SU-DHL-6 (cell line): ENCODE data around the gene C2CD2L.

Experiments
- H2AFZ ChIP-seq: fragments of 200-600 bp; sonication (generic); 2 replicates; pipeline ENCODE4 v1.6.1; 2014; ENCODE audit warnings: low read depth, mild to moderate bottlenecking, moderate library complexity, mixed read lengths, antibody characterized with exemption, low read length; ENCODE audit not compliant: severe bottlenecking
- H3F3A ChIP-seq: fragments of 200-600 bp; shearing (Covaris generic); 2 replicates; pipeline ENCODE4 v1.6.0; 2016; ENCODE audit warnings: antibody characterized with exemption, mild to moderate bottlenecking; ENCODE audit not compliant: insufficient read depth
- H3K27ac ChIP-seq: fragments of 200-600 bp; sonication (generic); 2 replicates; pipeline ENCODE4 v1.5.1; 2016; ENCODE audit warnings: low read depth, mild to moderate bottlenecking, low read length, moderate library complexity, mixed read lengths
- H3K27me3 ChIP-seq: fragments of 200-600 bp; sonication (generic), shearing (Covaris generic); 2 replicates; pipeline ENCODE4 v1.6.0; 2014; ENCODE audit warnings: mild to moderate bottlenecking, low read length
- H3K36me3 ChIP-seq: fragments of 200-600 bp; sonication (generic); 2 replicates; pipeline ENCODE4 v1.6.1; 2014; ENCODE audit warnings: mild to moderate bottlenecking, low read length, mixed read lengths
- H3K4me2 ChIP-seq: fragments of 300-600, 200-600 bp; shearing (Covaris generic), sonication (generic); 2 replicates; pipeline ENCODE4 v1.6.0; 2014; ENCODE audit warnings: low read length, low read depth, mild to moderate bottlenecking; ENCODE audit not compliant: poor library complexity, severe bottlenecking
- H3K4me3 ChIP-seq: fragments of 200-600 bp; sonication (generic); 2 replicates; pipeline ENCODE4 v1.5.1; 2014; ENCODE audit warnings: antibody characterized with exemption, low read length, mild to moderate bottlenecking, mixed read lengths; ENCODE audit not compliant: insufficient read depth, poor library complexity, severe bottlenecking
- H3K79me2 ChIP-seq: fragments of 200-600 bp; sonication (generic); 2 replicates; pipeline ENCODE4 v1.6.1; 2014; ENCODE audit warnings: mild to moderate bottlenecking, low read length, moderate library complexity; ENCODE audit not compliant: insufficient read depth
- H3K9ac ChIP-seq: fragments of 200-600 bp; sonication (generic); 2 replicates; pipeline ENCODE4 v1.7.0; 2014; ENCODE audit warnings: mild to moderate bottlenecking, low read length
- H3K9me2 ChIP-seq: fragments of 200-600 bp; sonication (generic); replicated peaks from 2 replicates; pipeline ENCODE4 v1.6.1; 2014; ENCODE audit warnings: low read length; ENCODE audit not compliant: insufficient read depth
- H3K9me3 ChIP-seq: fragments of 200-600 bp; sonication (generic); 2 replicates; pipeline ENCODE4 v1.6.1; 2014; ENCODE audit warnings: low read length, mixed read lengths; ENCODE audit not compliant: insufficient read depth
- H4K20me1 ChIP-seq: fragments of 200-600 bp; sonication (generic); 2 replicates; pipeline ENCODE4 v1.6.1; 2014; ENCODE audit warnings: low read depth, mild to moderate bottlenecking, antibody characterized with exemption, low read length, moderate library complexity, mixed read lengths
- CTCF ChIP-seq: fragments of 200-600 bp; sonication (generic); IDR thresholded peaks from one replicate; pipeline ENCODE4 v1.5.1; 2017; ENCODE audit warnings: antibody characterized with exemption, mild to moderate bottlenecking, low read length, moderate library complexity; ENCODE audit not compliant: insufficient read depth, poor library complexity, severe bottlenecking
- EZH2phosphoT487 ChIP-seq: fragments of 200-600 bp; sonication (generic), shearing (Covaris generic); conservative IDR thresholded peaks from 2 replicates; pipeline ENCODE4 v1.6.1; 2018; ENCODE audit warnings: mild to moderate bottlenecking, antibody characterized with exemption, low read length, moderate library complexity, mixed read lengths

C2CD2L gene

DNA sequence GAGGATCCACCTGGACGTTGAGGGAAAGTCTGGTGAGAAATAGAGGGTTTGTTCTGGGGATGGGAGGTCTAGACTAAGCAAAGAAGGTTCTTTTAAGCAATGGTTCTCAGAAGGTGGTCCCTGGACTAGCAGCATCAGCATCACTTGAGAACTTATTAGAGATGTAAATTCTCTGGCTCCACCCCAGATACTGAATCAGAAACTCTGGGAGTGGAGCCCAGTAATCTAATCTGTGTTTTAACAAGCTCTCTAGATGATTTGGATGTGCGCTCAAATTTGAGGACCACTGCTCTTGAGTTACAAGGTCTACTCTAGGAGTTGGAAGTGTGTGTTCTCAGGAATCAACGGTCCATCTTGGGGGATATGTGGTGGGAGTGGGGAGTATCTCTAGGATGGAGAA, 38.4 kb downstream of the C2CD2L start:
- no peak overlapping the region for H2AFZ ChIP-seq

GRCh38 chr11:119147604-119148333, 40.6 kb downstream of the C2CD2L start:
- no peak overlapping the region for H3K4me3 ChIP-seq

More for the DNA sequence above, 38.4 kb downstream of the C2CD2L start:
- Histone ChIP-seq H3K79me2 (no peaks in the 10 kb centered on the region), H3K36me3 (no peaks in the 10 kb centered on the region), H3K27me3 (no peaks in the 10 kb centered on the region), H3K27ac (no peak overlapping the region), H3K9ac (no peak overlapping the region), H3K4me3 (no peak overlapping the region), H3K9me2 (no peaks in the 10 kb centered on the region), H3K4me2 (no peak overlapping the region), H3F3A (no peaks in the 10 kb centered on the region), H4K20me1 (no peaks in the 10 kb centered on the region), H3K9me3 (no peaks in the 10 kb centered on the region)
- TF ChIP-seq CTCF (no peak), EZH2phosphoT487 (no peak)

GRCh38 chr11:119148720-119149017, 41.5 kb downstream of the C2CD2L start:
- H2AFZ ChIP-seq: peak overlapping the region; percentile 96
- no peaks in the 10 kb centered on the region for H4K20me1 ChIP-seq
- H3K27ac ChIP-seq: no peak overlapping the region
- H3K9me3 ChIP-seq: no peaks in the 10 kb centered on the region
- H3K4me3 ChIP-seq: peak overlapping the region; percentile 56
- TF ChIP-seq CTCF (no peak), EZH2phosphoT487 (no peak)
- H3K27me3 ChIP-seq: no peaks in the 10 kb centered on the region
- peak overlapping the region; percentile 46 for H3K9ac ChIP-seq
- no peaks in the 10 kb centered on the region for H3F3A ChIP-seq
- no peaks in the 10 kb centered on the region for H3K9me2 ChIP-seq
- H3K36me3 ChIP-seq: no peaks in the 10 kb centered on the region
- H3K79me2 ChIP-seq: no peaks in the 10 kb centered on the region
- H3K4me2 ChIP-seq: peak overlapping the region; percentile 70

More at GRCh38 chr11:119147604-119148333, 40.6 kb downstream of the C2CD2L start:
- H3K9ac ChIP-seq: no peak overlapping the region
- H3K9me2 ChIP-seq: no peaks in the 10 kb centered on the region
- no peak overlapping the region for H3K4me2 ChIP-seq
- no peaks in the 10 kb centered on the region for H3K9me3 ChIP-seq
- no peaks in the 10 kb centered on the region for H3K36me3 ChIP-seq
- TF ChIP-seq CTCF (no peak), EZH2phosphoT487 (no peak)
- H3K27ac ChIP-seq: no peak overlapping the region
- H3K27me3 ChIP-seq: no peaks in the 10 kb centered on the region
- no peak overlapping the region for H2AFZ ChIP-seq
- H4K20me1 ChIP-seq: no peaks in the 10 kb centered on the region
- no peaks in the 10 kb centered on the region for H3F3A ChIP-seq
- no peaks in the 10 kb centered on the region for H3K79me2 ChIP-seq
